HG03135 (cell line): ENCODE measurements around the gene CSTF3.
"Not testable (repeated sequence)": the region's sequence is repeated elsewhere in the genome, so short reads cannot be mapped to it uniquely, and the experiment has no call there.

Experiments used
- ATAC-seq: cut with Tn5 transposase; IDR thresholded peaks from one replicate; pipeline ENCODE4 v1.9.1; 2021; ENCODE audit warnings: mild to moderate bottlenecking, moderate library complexity; ENCODE audit not compliant: unreplicated experiment

Gene CSTF3

DNA sequence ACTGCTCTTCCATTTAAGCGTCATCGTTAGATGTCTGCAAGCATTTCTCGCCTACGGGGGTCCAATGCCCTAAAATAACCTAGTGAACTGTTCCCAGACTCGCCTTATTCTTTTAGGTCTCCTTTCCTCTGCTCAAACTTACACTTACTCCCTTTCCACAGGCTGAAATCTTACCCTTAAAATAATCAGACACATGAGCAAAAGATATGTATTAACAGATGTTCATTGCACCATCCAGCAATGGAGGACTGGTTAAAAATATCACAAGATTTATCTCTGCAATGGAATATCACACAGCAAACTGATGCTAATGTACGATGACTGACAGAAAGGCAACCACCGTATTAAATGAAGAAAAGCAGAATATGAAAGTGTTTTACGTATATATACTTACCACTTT, 1.6 kb upstream of the CSTF3 start:
- no peak for ATAC-seq

- ATAC-seq, result no peak
Observed at GRCh38 chr11:33160587-33160986, 693 bp downstream of the CSTF3 start.

GRCh38 chr11:33160136-33160535, 1.1 kb downstream of the CSTF3 start:
- ATAC-seq, result no peak

GRCh38 chr11:33159378-33159867, 1.9 kb downstream of the CSTF3 start:
- not testable (repeated sequence) for ATAC-seq

DNA sequence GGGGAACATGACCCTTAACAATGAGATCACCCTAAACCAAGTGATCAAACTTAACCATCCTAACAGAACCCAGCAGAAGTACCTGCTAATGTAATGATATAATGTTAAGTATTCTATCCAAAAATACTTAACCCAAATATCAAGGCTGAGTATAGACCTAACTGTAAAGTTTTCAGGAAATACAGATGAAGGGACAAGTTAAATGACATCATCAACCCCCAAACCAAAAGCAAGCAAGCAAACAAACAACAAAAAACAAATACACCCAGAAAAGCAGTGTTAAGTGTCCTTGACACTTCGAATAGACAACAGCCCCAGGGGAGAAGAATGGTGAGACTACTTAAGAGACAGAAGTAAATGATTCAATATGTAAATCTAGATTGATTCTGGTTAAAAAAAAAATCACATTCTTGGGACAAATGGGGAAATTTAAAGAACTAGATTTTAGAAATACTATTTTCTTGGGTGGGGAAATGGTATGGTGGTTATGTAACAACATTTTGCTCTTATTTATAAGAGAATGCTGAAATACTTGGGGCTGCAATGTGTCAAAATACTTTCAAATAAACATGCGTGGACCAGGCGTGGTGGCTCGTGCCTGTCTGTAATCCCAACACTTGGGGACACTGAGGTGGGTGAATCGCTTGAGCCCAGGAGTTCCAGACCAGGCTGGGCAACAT, 2.5 kb downstream of the CSTF3 start:
- ATAC-seq, result no peak

- ATAC-seq, result no peak
Observed at GRCh38 chr11:33157103-33158027, 3.9 kb downstream of the CSTF3 start.

DNA sequence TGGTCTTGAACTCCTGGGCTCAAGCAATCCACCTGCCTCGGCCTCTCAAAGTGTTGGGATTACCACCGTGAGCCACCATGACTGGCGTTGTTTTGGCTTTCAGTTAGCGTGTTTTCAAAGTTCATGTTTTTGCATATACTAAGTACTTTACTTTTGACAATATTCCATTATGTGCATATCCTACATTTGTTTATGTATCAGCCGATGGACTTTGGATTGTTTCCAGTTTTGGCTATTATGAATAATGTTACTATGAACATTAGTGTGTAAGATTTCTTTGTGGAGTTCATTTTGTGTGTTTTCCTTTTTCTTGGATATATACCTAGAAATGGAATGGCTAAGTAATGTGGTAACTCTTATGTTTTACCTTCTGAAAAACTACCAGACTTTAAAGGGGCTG, 9.9 kb downstream of the CSTF3 start:
- no peak for ATAC-seq

- ATAC-seq, result no peak
Observed at GRCh38 chr11:33147559-33147958, 13.7 kb downstream of the CSTF3 start.

DNA sequence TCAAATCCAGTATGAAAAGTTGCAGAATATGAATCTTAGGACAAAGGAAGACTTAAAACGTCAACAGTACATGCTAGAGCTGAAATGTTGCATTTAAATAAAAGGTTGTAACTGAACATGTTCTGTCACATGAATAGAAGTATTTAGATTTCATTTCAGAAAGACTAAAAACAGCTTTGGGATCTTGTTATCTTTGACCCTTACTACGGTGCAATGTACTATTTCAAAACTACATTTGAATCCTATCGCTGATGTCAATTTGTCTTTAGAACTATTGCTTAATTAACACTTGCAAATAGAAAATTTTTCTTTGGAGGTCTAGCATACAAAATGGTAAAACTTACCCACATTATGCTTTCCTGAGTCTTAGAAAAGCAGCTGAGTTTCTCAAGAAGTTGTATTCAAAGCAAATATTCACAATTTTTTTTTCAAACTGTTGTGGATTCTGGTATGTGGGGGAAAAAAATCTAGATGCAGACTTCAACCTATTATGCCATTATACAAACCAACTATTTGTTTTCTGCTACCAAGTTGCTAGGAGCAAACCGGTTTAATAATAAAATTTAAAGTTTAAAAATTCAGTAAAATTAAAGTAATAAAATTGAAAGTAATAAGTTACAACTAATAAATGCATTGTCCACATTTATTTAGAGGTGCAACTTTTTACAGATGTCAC, 25.4 kb downstream of the CSTF3 start:
- no peak for ATAC-seq

DNA sequence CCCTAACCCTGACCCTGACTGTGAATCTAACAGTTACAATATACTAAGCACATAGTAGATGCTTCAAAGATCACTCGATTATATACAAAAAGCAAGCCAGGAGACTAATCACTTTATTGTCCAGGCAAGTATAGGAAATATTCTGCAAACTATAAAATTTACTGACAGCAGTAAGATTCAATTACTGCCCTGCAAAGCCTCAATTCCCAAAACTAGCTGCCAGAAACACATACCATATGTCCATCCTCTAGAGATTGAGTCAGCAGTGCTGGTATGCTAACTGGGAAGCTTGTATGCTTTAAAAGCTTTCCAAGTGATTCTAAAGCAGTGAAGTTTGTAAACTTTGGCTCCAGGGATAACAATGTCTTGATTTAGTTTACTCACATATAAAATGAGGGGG, 26.1 kb downstream of the CSTF3 start:
- ATAC-seq, result no peak

DNA sequence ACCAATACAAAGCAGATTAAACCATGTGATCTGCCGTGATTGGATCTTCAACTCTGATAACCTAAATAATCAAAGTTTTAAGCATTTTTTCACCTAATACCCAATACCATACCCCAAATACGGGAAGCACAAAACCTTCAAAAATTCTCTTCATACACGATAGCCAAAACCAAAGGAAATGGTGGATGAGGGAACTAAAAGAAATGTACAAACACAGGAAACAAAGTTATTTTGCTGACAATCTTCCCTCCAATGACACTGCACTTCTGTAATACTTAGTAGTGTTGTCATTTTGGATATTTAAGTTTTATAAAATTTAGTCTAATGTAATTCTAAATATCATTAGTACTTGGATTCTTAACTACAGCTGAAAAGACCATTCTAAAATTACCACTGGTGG, 27.0 kb downstream of the CSTF3 start:
- no peak for ATAC-seq

DNA sequence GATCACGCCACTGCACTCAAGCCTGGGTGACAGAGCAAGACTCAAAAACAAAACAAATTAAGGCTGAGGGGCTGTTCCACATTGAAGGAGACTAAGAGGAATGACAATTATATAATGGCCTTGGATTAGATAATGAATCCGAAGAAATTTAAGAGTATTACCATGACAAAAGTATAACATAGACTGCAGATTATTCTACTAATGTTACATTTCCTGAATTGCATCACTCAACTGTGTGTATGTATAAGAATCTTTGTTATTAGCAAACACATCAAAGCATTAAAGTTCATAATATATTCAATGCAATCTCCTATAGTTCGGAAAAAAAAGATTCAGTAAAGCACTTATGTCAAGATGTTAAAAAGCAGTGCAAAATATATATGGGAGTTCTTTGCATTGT, 27.5 kb downstream of the CSTF3 start:
- ATAC-seq, result no peak

GRCh38 chr11:33132510-33132909, 28.8 kb downstream of the CSTF3 start:
- ATAC-seq, result no peak

- no peak for ATAC-seq
Observed at GRCh38 chr11:33128739-33129138, 32.5 kb downstream of the CSTF3 start.

GRCh38 chr11:33125611-33126010, 35.7 kb downstream of the CSTF3 start:
- no peak for ATAC-seq

DNA sequence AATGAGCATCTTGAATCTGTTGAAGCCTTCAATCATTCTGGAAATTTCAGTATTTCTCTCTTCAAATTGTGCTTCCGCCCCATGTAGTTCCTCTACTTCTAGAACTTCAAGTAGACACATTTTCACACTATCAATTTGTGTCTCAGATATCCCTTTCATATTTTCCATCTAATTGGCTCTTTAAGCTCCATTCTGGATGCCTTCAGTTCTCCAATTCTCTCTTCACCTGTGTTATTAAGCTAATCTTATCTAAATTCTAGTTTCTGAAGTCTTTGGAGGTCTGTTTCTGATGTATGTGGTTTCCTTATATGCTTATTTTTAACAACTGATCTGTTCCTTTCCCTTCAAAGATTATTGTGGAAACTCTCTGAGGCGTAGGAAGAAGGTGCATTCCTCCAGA, 36.3 kb downstream of the CSTF3 start:
- no peak for ATAC-seq

GRCh38 chr11:33122696-33123095, 38.6 kb downstream of the CSTF3 start:
- ATAC-seq, result not testable (repeated sequence)

- no peak for ATAC-seq
Observed at GRCh38 chr11:33116535-33116934, 44.7 kb downstream of the CSTF3 start.

GRCh38 chr11:33110083-33110482, 51.2 kb downstream of the CSTF3 start:
- no peak for ATAC-seq

GRCh38 chr11:33109294-33109895, 51.9 kb downstream of the CSTF3 start:
- no peak for ATAC-seq

- no peak for ATAC-seq
Observed at GRCh38 chr11:33103836-33104235, 57.4 kb downstream of the CSTF3 start.
